GM12878 (cell line): Measurements from ENCODE around the gene MGAT5. TPM values are rescaled to one million over a fixed set of nuclear protein-coding genes. Genes with fewer than 3 reads are reported as not detected.

Experiments used
- ATAC-seq: fragments of 200-7000 bp; cut with Tn5 transposase; 3 replicates; pipeline ENCODE4 v1.9.1; 2020; ENCODE audit warnings: mild to moderate bottlenecking, moderate library complexity
- BruUV-seq: library from RNA; stranded (reverse); fragments of 400-500 nt; replicated peaks from 2 replicates; lab custom pipeline; 2021; lab: Mats Ljungman, UMichigan
- CTCF ChIA-PET: fragments of 300-600 bp; sonication (Branson Sonifier 250); formaldehyde crosslinking; extraction: SDS; loops from one replicate; lab custom pipeline; 2021; ENCODE audit warnings: inconsistent platforms; lab: Yijun Ruan, JAX
- POLR2A ChIA-PET: fragments of 350-600 bp; formaldehyde crosslinking; extraction: SDS; loops from one replicate; lab custom pipeline; 2021; ENCODE audit warnings: inconsistent platforms; lab: Charles Lee
- RAD21 ChIA-PET: fragments of 300-600 bp; sonication (Branson Sonifier 250); formaldehyde crosslinking; loops from one replicate; lab custom pipeline; 2023; ENCODE audit warnings: antibody characterized with exemption; ENCODE audit not compliant: unreplicated experiment; lab: Charles Lee
- SMC1A ChIA-PET: fragments of 300-600 bp; sonication (Branson Sonifier 250); formaldehyde crosslinking; loops from one replicate; lab custom pipeline; 2023; ENCODE audit not compliant: unreplicated experiment, uncharacterized antibody; lab: Charles Lee
- DNase-seq: peaks from one replicate; pipeline ENCODE4 v3.0.0-alpha.2; 2011; ENCODE audit warnings: low read depth, low spot score
- FAIRE-seq: peaks from 3 replicates; lab custom pipeline; 2011; peaks lifted over from hg19 to GRCh38; lab: Jason Lieb, UNC
- H2AFZ ChIP-seq: 2 replicates; pipeline ENCODE4 v1.6.0; 2011; ENCODE audit warnings: low read depth, low read length, control low read depth; ENCODE audit not compliant: control insufficient read depth
- H3K27ac ChIP-seq: 2 replicates; pipeline ENCODE4 v1.5.1; 2011; ENCODE audit warnings: control low read depth; ENCODE audit not compliant: control insufficient read depth, insufficient read depth
- H3K27me3 ChIP-seq, 2 experiments: replicated peaks in 1 of 2; 2 replicates each; pipeline versions ENCODE4 v1.6.0 to v1.6.1; 2011; ENCODE audit warnings: low read length in 1 of 2; ENCODE audit not compliant: control insufficient read depth in 2 of 2, insufficient read depth in 2 of 2
- H3K36me3 ChIP-seq, 2 experiments: 2 replicates each; pipeline ENCODE4 v1.5.1; 2011; ENCODE audit warnings: low read length in 1 of 2; ENCODE audit not compliant: control insufficient read depth in 2 of 2, insufficient read depth in 2 of 2
- H3K4me1 ChIP-seq: 2 replicates; pipeline ENCODE4 v1.6.1; 2011; ENCODE audit warnings: mild to moderate bottlenecking, low read length, moderate library complexity, mixed read lengths; ENCODE audit not compliant: control insufficient read depth, insufficient read depth
- H3K4me2 ChIP-seq: 2 replicates; pipeline ENCODE4 v1.6.0; 2011; ENCODE audit warnings: control low read depth; ENCODE audit not compliant: control insufficient read depth, insufficient read depth
- H3K4me3 ChIP-seq: fragments of 200-600 bp; sonication (generic); 2 replicates; pipeline ENCODE4 v1.5.1; 2016
- H3K79me2 ChIP-seq: 2 replicates; pipeline ENCODE4 v1.6.0; 2011; ENCODE audit warnings: low read length; ENCODE audit not compliant: control insufficient read depth, insufficient read depth
- H3K9ac ChIP-seq: 2 replicates; pipeline ENCODE4 v1.8.0; 2011; ENCODE audit warnings: low read length, control low read depth, mixed read lengths; ENCODE audit not compliant: control insufficient read depth, insufficient read depth
- H3K9me3 ChIP-seq: replicated peaks from 3 replicates; pipeline ENCODE4 v1.5.1; 2011; ENCODE audit warnings: mild to moderate bottlenecking, low read length; ENCODE audit not compliant: control insufficient read depth, insufficient read depth
- H4K20me1 ChIP-seq: 2 replicates; pipeline ENCODE4 v1.6.0; 2011; ENCODE audit not compliant: control insufficient read depth, insufficient read depth
- BCLAF1 ChIP-seq: fragments of 450-650 bp; IDR thresholded peaks from 2 replicates; pipeline ENCODE4 v1.6.1; 2017; ENCODE audit warnings: antibody characterized with exemption, mild to moderate bottlenecking, moderate library complexity
- RUNX3 ChIP-seq: IDR thresholded peaks from 2 replicates; pipeline ENCODE4 v1.6.1; 2012; ENCODE audit warnings: low read length, inconsistent platforms
- SIN3A ChIP-seq: IDR thresholded peaks from 2 replicates; pipeline ENCODE4 v1.6.1; 2012; ENCODE audit warnings: low read depth, low read length, improper control_type of control experiment
- WGBS: methylation state at CpG from one replicate; pipeline ENCODE4 v1.1.6; 2016; ENCODE audit warnings: low lambda C conversion rate; ENCODE audit not compliant: insufficient replicate concordance, insufficient coverage; ENCODE audit errors: missing lambda C conversion rate; 5-methylcytosine and 5-hydroxymethylcytosine counted together
- in situ Hi-C: fragments of 300-500 bp; cut with MboI; formaldehyde crosslinking; loops from 9 replicates; pipeline ENCODE4 v1.14.3; 2018; ENCODE audit warnings: mixed read lengths
- intact Hi-C: fragments of 100-400 bp; cut with micrococcal nuclease; formaldehyde crosslinking; loops from one replicate; pipeline ENCODE4 v1.14.2; 2022; ENCODE audit not compliant: unreplicated experiment
- polyA plus RNA-seq, 11 experiments: library from polyadenylated mRNA; depleted of rRNA in 4 of 11; unstranded in 6 of 11; stranded (reverse) in 5 of 11; fragments of >200 nt; fragmentation: Nextera tagmentation in 4 of 11; fragmentation: Illumina TruSeq in 1 of 11; extraction: Ambion mirVana in 4 of 11; extraction: Trizol in 1 of 11; gene quantifications; 1 replicate in 1 of 11; 2 replicates in 10 of 11; pipeline versions ENCODE4 v1.2.1 to v1.2.3, GENCODE V29; 2011 to 2016; ENCODE audit warnings: inconsistent platforms in 2 of 11, missing spikeins in 2 of 11, low read depth in 1 of 11
- total RNA-seq, 4 experiments: library from RNA; depleted of rRNA in 3 of 4; stranded (reverse); fragments of >200 nt in 3 of 4; fragmentation: Illumina TruSeq in 1 of 4; extraction: Trizol in 1 of 4; gene quantifications; 2 replicates each; pipeline versions ENCODE4 v1.2.1 to v1.2.3, GENCODE V29; 2013 to 2021
- TF ChIP-seq, protein P1 (sequence below): fragments of 450-650 bp; conservative IDR thresholded peaks from 2 replicates; pipeline ENCODE4 v1.6.1; 2017; ENCODE audit warnings: mild to moderate bottlenecking, moderate library complexity

MGAT5 gene
- total and polyA plus RNA-seq, 10 of the 15 experiments (the other 5 are each of a cell fraction or from before 2014, with no cell fraction given): 4.9 to 104 (median 36.2) TPM

DNA sequence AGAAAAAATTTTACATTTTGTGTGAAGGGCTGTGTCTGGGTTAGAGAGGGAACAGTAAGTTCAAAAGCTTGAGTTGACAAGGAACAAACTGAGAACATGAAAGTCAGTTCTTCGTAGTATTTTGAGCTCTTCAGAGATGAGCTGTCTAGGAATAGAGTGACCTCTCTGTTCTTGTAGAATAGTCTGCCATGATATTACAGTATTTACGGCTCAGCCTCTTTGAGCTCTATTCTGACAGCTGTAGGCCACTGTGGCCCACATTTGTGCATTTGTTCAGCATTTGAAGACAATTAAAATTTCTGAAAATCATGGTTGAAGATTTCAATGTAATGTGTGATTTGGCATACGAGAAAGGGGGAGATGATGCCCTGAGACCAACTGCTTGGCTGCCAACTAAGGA lies 172.8 kb downstream of the MGAT5 start:
- ChIA-PET SMC1A (no interaction called here), POLR2A (interaction anchor here (1.3 kb wide), 1 partner anchor 27 kb away, joined by 3 read pairs; no protein-coding TSS in a partner anchor), CTCF (no interaction called here), RAD21 (no interaction called here)
- Histone ChIP-seq H4K20me1 (no peaks in the 10 kb centered on the region), H3K9me3 (no peaks in the 10 kb centered on the region), H3K4me1 (no peaks in the 10 kb centered on the region), H3K27me3 (no peaks in the 10 kb centered on the region), H3K4me3 (no peak overlapping the region), H3K9ac (no peak overlapping the region), H2AFZ (no peak overlapping the region), H3K79me2 (no peaks in the 10 kb centered on the region), H3K4me2 (no peak overlapping the region), H3K27ac (no peak overlapping the region), H3K36me3 (peaks cover 11 to 66% of the 10 kb centered on the region in 2 experiments)
- no TSS peak for BruUV-seq
- in situ Hi-C loops: no loop called here
- intact Hi-C loops: no loop called here
- DNase-seq (no peak), FAIRE-seq (no peak), ATAC-seq (no peak)
- no peak for TF ChIP-seq RUNX3
- no peak for TF ChIP-seq SIN3A
- TF ChIP-seq, protein P1, sequence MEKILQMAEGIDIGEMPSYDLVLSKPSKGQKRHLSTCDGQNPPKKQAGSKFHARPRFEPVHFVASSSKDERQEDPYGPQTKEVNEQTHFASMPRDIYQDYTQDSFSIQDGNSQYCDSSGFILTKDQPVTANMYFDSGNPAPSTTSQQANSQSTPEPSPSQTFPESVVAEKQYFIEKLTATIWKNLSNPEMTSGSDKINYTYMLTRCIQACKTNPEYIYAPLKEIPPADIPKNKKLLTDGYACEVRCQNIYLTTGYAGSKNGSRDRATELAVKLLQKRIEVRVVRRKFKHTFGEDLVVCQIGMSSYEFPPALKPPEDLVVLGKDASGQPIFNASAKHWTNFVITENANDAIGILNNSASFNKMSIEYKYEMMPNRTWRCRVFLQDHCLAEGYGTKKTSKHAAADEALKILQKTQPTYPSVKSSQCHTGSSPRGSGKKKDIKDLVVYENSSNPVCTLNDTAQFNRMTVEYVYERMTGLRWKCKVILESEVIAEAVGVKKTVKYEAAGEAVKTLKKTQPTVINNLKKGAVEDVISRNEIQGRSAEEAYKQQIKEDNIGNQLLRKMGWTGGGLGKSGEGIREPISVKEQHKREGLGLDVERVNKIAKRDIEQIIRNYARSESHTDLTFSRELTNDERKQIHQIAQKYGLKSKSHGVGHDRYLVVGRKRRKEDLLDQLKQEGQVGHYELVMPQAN: no peak
- no peak for TF ChIP-seq BCLAF1
- WGBS: 62% methylated on average over 3 of the region's 3 CpGs
